Fibroblast of skin of back (primary cell): Measurements from ENCODE around the gene YBX2.

Source experiments
- DNase-seq: peaks from one replicate; pipeline ENCODE4 v3.0.0-alpha.2; 2013

The YBX2 gene

DNA sequence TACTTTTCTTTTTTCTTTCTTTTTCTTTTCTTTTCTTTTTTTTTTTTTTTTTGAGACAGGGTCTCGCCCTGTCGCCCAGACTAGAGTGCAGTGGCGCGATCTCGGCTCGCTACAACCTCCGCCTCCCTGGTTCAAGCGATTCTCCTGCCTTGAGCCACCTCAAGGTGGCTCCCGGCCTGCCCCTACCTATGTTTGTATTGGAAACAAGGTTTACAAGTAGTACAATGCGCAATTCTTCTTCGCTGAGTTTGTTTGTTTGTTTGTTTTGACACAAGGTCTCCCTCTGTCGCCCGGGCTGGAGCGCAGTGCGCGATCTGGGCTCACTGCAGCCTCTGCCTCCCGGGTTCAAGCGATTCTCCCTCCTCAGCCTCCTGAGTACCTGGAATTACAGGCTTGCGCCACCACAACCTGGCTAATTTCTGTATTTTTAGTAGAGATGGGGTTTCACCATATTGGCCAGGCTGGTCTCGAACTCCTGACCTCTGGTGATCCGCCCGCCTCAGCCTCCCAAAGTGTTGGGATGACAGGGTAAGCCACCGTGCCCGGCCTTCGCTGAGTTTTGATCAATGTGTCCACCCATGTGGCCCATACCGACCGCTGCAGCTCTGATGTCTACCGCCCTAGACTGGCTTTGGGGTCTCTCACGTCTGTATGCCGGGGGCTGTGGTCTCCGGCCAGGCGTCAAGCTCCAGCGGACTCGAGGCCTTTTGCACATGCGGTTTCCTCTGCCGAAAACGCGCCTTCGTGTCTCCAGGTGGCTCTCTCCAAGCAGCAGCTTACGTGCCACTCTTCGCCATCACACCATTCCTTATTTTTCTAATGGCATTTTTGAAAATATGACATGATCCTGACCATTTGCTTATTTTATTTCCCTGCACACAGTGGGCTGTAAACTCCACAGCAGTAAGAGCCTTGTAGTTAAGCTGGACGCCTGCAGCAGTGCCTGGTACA, 1.1 kb upstream of the YBX2 start:
- DNase-seq: no peak

DNA sequence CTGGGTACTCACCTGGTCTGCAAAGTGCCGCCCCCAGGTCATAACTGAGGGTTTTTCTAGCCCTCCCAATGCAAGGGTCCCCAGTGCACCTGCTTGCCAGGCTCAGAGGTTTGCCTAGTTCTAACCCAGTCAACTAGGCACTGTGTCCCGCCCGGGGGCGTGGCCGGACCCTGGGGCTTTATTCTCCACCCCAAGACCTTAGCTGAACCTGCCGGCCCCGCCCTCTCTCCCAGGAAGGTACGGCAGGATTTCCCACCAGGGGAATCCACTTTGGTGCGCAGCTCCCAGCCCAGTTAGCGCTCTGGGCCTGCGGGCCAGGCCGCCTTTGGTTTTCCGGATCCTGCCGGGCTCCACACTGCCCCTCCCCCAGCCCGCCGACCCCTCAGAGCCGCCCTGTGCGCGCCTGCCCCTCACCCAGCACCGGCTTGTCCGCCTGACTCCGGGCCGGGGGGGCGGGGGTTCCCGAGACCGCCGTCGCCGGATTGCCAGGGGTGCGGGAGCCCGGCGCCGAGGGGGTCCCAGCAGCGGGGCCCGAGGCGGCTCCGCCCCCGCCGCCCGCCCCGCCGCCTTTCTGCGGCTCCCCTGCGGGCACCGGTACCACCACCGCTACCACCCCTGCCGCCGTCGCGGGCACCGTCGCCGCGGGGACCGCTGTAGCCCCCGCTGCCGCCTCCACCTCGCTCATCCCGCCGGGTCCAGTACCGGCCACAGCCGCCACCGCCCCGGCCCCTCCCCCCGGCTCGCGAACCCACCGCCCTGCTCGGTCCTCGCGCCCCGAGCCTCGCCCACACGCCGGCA, 424 bp downstream of the YBX2 start:
- DNase-seq: no peak

DNA sequence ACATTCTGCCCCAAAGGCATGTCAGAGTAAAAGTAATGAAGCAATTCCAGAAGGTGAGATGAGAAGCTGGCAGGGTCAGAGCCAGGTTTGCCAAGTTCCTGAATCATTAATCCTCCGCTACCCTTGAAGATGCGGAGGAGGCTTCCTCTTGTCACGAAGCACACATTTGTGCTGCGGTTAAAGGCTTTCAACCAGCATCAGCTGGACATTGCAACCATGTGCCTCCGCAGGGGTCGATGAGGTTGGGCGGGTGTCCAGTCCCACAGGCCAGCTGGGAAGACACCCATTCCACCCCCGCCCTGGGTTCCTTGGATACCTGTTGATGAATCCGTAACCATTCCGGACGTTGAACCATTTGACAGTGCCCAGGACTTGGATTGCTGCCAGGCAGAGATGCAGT, 1.3 kb downstream of the YBX2 start:
- DNase-seq: no peak

DNA sequence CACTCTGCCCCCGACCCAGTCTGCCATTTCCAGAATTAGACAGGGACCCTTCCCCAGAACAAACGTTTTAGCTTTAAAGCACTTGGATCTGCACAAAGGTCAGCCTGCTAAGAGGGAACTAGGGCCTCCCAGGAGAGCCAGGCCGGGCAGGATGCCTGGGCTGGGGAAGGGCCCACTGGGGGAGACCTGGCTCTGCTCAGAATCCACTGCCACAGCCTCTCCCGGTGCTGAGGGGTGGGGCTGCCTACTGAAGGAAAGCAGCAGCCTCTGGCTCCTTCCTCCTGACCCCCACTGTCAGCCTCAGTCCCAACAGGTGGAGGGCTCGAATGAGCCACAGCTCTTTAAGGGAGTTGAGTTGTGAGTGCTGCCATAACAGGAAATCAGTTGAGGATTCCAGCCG, 1.7 kb downstream of the YBX2 start:
- DNase-seq: no peak

DNA sequence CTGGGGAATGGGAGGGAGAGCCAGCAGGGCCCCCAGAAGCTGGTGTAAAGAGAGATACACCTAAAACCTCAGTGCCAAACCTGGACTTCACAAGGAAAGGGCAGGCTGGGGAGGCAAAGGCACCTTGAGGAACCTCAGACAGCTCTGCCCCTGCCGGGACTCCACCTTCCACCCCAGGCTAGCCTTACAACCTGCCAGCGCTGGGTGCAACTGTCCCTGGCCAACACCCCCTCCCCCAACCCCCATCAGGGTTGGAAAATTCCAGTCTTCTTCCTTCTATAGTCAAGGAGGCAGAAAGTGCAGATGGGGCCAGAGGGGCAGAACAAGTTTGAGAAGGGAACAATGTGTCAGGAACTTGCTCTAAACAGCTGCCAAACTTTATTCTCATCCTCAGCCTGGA, 2.2 kb downstream of the YBX2 start:
- DNase-seq: no peak

GRCh38 chr17:7290685-7291084, 3.8 kb downstream of the YBX2 start:
- DNase-seq: no peak

DNA sequence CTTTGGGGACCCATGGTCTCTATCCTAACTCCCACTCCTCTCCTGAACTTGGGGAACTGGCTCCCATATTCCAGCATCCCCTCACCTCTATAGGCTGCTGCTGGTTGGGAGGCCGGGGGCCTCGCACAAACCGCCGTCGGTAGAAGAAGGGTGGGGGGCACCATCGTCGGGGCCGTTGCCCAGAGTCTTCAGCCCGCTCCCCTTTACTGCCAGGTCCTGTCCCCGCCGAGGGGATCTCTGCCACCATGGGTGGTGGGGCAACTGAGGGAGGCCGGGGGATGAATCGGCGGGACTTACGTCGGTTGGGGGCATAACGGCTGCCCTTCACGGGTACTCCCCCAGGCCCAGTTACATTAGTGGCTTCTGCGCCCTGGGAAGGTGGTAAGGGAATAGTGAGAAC, 4.3 kb downstream of the YBX2 start:
- DNase-seq: no peak

GRCh38 chr17:7289256-7290032, 5.0 kb downstream of the YBX2 start:
- no peak for DNase-seq

DNA sequence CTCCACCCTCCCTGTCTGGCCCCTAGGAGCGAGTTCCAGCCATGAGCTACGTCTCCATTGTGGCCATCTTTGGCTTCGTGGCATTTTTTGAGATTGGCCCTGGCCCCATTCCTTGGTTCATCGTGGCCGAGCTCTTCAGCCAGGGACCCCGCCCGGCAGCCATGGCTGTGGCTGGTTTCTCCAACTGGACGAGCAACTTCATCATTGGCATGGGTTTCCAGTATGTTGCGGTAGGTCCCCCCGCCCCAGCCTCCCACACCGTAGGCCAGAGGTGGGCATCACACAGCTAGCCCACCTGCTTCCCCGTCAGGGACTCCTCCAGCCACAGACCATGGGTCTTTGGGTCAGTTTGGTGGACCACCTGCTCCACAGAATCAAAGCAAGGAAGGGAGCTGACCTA, 8.8 kb downstream of the YBX2 start:
- DNase-seq: no peak

GRCh38 chr17:7284911-7285310, 9.5 kb downstream of the YBX2 start:
- no peak for DNase-seq

- no peak for DNase-seq
These were observed 10.8 kb downstream of the YBX2 start for GRCh38 chr17:7283471-7284216.

DNA sequence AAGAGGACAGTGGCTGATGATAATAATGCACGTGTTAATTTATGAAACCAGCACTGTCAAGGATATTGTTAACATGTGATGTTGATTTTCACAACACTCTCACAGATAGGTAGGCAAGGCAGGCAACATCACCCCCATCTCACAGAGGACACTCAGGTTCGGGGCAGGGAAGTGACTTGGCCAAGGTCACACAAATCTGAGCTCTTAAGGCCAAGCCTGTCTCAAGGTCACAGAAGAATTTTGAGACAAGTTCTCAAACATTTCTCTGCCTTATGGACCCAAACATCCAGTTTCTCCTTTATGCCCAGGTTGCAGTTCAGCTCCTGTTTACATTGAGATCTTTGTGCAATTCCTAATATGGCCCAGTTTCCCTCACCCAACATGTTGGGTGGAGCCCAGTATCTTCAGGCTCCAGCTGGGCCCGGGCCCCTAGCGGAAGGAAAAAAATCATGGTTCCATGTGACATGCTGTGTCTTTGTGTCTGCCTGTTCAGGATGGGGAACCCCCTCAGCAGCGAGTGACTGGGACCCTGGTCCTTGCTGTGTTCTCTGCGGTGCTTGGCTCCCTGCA, 11.6 kb downstream of the YBX2 start:
- no peak for DNase-seq

DNA sequence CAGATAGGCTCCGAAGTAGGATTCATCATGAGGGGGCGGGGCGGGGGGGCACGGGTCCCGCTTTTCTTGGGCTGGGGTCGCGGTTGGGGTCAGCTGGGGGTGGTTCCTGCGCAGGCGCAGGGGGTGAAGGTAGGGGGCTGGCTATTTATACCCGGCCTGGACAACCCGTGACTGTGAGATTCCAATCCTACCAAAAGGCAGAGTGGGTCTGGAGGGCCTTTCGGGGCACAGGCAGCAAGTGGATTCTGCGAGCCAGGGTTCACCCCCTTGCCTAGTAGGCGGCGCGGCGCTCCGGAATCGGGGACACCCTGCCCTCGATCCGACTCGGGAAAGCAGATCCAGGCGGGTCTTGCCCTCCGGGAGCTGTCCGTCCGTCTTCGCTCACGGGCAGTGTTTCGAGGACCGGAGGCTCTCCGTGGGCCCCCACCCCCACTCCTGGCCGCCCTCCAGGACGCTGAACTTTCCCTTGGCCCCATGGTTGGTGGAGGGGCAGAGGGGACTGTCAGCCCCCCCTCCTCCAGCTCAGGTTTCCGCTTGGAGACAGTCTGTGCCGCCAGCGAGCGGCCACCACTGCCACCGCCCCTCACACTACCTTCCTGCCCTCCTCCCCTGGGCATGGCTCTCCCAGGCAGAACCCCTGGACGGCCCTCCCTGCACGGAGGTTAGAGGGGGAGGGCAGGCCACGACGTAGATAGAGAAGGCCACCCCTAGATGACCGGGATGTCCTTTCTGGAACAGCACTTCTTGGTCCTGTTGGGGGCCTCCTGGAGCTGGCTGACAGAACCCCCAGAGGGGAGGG, 12.3 kb downstream of the YBX2 start:
- no peak for DNase-seq

DNA sequence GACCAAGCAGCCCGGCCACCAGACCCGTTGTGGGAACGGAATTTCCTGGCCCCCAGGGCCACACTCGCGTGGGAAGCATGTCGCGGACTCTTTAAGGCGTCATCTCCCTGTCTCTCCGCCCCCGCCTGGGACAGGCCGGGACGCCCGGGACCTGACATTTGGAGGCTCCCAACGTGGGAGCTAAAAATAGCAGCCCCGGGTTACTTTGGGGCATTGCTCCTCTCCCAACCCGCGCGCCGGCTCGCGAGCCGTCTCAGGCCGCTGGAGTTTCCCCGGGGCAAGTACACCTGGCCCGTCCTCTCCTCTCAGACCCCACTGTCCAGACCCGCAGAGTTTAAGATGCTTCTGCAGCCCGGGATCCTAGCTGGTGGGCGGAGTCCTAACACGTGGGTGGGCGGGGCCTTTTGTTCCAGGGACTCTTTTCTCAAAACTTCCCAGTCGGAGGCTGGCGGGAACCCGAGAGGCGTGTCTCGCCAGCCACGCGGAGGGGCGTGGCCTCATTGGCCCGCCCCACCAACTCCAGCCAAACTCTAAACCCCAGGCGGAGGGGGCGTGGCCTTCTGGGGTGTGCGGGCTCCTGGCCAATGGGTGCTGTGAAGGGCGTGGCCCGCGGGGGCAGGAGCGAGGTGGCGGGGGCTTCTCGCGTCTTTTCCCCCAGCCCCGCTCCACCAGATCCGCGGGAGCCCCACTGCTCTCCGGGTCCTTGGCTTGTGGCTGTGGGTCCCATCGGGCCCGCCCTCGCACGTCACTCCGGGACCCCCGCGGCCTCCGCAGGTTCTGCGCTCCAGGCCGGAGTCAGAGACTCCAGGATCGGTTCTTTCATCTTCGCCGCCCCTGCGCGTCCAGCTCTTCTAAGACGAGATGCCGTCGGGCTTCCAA, 13.1 kb downstream of the YBX2 start, which contains the start of gene SLC2A4:
Gene SLC2A4, plus strand, starts transcription at position 645 of the 879 bp plus-strand sequence. Its CDS starts 217 bp downstream, at position 862.
- peak; percentile 93 for DNase-seq

- peak; percentile 76 for DNase-seq
These were observed 13.8 kb downstream of the YBX2 start for GRCh38 chr17:7280519-7281073.

GRCh38 chr17:7279448-7279847, 15.0 kb downstream of the YBX2 start:
- DNase-seq: no peak

DNA sequence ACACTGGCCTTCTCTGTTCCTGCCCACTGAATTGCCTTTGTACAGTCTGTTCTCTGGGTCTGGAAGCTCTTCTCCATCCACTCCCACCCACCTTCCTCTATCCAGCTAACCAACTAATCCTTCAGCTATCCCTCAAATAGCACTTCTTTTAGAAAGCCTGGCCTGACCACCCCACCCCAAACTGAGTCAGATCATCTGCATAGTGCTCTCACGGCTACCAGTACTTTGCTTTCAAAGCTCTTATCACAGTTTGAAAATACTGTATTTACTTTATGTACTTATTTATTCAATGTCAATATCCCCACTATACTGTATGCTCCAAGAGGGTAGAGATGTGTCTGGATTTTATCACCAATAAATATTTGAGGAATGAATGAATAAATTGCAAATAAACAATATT, 27.7 kb downstream of the YBX2 start:
- peak; percentile 35 for DNase-seq

GRCh38 chr17:7263801-7264078, 30.7 kb downstream of the YBX2 start:
- no peak for DNase-seq

- DNase-seq: no peak
These were observed 31.3 kb downstream of the YBX2 start for GRCh38 chr17:7262935-7263800.
